ENCODE results near the gene KIF11. TPM values are rescaled to one million over a fixed set of nuclear protein-coding genes. Genes with fewer than 3 reads are reported as not detected.
A peak's percentile ranks its signal among the peaks of the same experiment; 100 is the strongest.

Gene KIF11
- polyA plus RNA-seq, 2 of the 4 experiments (the other 2 are of a cell fraction) = 32.5 to 38.7 TPM

DNA sequence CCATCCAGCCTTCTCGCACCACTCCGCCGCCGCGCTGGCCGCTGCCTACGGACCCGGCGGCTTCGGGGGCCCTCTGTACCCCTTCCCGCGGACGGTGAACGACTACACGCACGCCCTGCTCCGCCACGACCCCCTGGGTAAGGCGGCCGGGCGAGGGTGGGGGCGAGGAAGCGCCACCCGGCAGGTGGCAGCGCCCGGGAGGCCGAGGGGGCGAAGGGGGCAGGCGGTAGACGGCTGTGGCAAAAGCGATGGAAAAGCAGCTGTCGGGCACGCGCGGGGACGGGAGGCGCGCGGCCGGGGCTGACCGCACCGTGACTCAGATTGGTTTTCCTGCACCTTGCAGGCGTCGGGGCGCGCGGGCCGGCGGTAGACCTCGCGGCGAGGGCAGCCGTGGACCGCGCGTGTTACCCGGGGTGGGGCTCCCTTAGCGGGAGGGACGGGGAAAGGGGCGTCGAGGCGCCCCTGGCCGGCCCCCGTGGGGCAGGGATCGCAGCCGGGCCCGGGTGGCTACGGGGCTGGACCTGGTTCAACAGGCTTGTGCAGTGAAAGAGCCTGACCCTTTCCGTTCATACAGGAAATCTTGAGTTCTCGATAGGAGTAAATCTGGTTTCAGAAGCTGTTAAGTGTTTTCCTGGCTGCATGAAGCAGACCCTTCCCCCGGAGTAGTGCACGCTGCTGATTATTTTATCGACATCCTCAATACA lies 97.4 kb downstream of the KIF11 start:
- peak overlapping the region; percentile 97 for H3K4me3 ChIP-seq
- ChIA-PET CTCF (interaction anchor here (0.6 to 2.5 kb wide), 6 partner anchors 8 to 735 kb away, joined by 3 to 6 read pairs (median 4); partner anchors contain the start of gene EXOC6), POLR2A (interaction anchor here (0.8 to 3.3 kb wide), 10 partner anchors 9 to 189 kb away, joined by 3 to 31 read pairs (median 6); partner anchors contain the start of genes EXOC6, IDE and KIF11)
- FAIRE-seq = no peak
- DNase-seq (ENCODE audit: low read depth in 1 of 2, low spot score in 1 of 2) = peak; percentile 46 to 73
- H3K9me3 ChIP-seq = peaks cover 2% of the 10 kb centered on the region; the same call in 1 of the 3 replicates
- H3K4me2 ChIP-seq = peak overlapping the region; percentile 95
- ATAC-seq = peak; percentile 62 to 68
- H3K4me1 ChIP-seq = peaks cover 48% of the 10 kb centered on the region
- WGBS (ENCODE audit: missing lambda C conversion rate) = 6% methylated on average over 13 of the region's 73 CpGs
- peak overlapping the region; percentile 95 to 97 for H3K27ac ChIP-seq
- TF ChIP-seq HDAC2 (IDR thresholded peaks at IDR 0.05) (no peak), EHMT2 (IDR thresholded peaks at IDR 0.05; ENCODE audit: low read depth) (no peak), MYC (IDR thresholded peaks at IDR 0.05; ENCODE audit: borderline replicate concordance, low read length) (no peak), KDM1A (IDR thresholded peaks at IDR 0.05; ENCODE audit: low read depth) (no peak), MAFK (IDR thresholded peaks at IDR 0.05; ENCODE audit: partially characterized antibody) (no peak), RFX5 (IDR thresholded peaks at IDR 0.05) (no peak), ATOH8 (CRISPR knock-in tag; IDR thresholded peaks at IDR 0.05; ENCODE audit: low read depth) (no peak), TFCP2L1 (CRISPR knock-in tag; IDR thresholded peaks at IDR 0.05) (no peak), FOSL2 (IDR thresholded peaks at IDR 0.05) (no peak), FOSL2 (CRISPR knock-in tag; IDR thresholded peaks at IDR 0.05) (peak; percentile 66), CHD4 (IDR thresholded peaks at IDR 0.05; ENCODE audit: borderline replicate concordance) (no peak), RARB (CRISPR knock-in tag; IDR thresholded peaks at IDR 0.05) (no peak), BCL3 (IDR thresholded peaks at IDR 0.05) (no peak), EP300 (IDR thresholded peaks at IDR 0.05) (no peak), RAD21 (conservative IDR thresholded peaks at IDR 0.05 in 1 of 2, IDR thresholded peaks at IDR 0.05 in 1 of 2) (no peak; a peak in 1 of 5 replicates), ZC3H11A (IDR thresholded peaks at IDR 0.05) (no peak), CBX2 (IDR thresholded peaks at IDR 0.05; ENCODE audit: borderline replicate concordance, low read depth) (no peak), CEBPB (IDR thresholded peaks at IDR 0.05) (no peak), ESRRA (IDR thresholded peaks at IDR 0.05; ENCODE audit: borderline replicate concordance, low read length) (no peak), TP53 (CRISPR knock-in tag; IDR thresholded peaks at IDR 0.05) (no peak; the same call in 1 of the 2 replicates), SMC3 (IDR thresholded peaks at IDR 0.05) (0 out of 3 replicates have a peak, but pooled peaks have one; percentile 4), ZFP36 (IDR thresholded peaks at IDR 0.05; ENCODE audit: borderline replicate concordance, partially characterized antibody) (no peak), CBX8 (IDR thresholded peaks at IDR 0.05) (no peak), HMGXB4 (CRISPR knock-in tag; IDR thresholded peaks at IDR 0.05; ENCODE audit: borderline replicate concordance) (no peak), RNF2 (IDR thresholded peaks at IDR 0.05; ENCODE audit: borderline replicate concordance, low read depth) (0 out of 2 replicates have a peak, but pooled peaks have one; percentile 60), PHF8 (IDR thresholded peaks at IDR 0.05; ENCODE audit: borderline replicate concordance, low read depth) (peak; percentile 56), POLR2AphosphoS2 (conservative IDR thresholded peaks at IDR 0.05; ENCODE audit: low read length) (no peak)
- TF ChIP-seq, protein P1, sequence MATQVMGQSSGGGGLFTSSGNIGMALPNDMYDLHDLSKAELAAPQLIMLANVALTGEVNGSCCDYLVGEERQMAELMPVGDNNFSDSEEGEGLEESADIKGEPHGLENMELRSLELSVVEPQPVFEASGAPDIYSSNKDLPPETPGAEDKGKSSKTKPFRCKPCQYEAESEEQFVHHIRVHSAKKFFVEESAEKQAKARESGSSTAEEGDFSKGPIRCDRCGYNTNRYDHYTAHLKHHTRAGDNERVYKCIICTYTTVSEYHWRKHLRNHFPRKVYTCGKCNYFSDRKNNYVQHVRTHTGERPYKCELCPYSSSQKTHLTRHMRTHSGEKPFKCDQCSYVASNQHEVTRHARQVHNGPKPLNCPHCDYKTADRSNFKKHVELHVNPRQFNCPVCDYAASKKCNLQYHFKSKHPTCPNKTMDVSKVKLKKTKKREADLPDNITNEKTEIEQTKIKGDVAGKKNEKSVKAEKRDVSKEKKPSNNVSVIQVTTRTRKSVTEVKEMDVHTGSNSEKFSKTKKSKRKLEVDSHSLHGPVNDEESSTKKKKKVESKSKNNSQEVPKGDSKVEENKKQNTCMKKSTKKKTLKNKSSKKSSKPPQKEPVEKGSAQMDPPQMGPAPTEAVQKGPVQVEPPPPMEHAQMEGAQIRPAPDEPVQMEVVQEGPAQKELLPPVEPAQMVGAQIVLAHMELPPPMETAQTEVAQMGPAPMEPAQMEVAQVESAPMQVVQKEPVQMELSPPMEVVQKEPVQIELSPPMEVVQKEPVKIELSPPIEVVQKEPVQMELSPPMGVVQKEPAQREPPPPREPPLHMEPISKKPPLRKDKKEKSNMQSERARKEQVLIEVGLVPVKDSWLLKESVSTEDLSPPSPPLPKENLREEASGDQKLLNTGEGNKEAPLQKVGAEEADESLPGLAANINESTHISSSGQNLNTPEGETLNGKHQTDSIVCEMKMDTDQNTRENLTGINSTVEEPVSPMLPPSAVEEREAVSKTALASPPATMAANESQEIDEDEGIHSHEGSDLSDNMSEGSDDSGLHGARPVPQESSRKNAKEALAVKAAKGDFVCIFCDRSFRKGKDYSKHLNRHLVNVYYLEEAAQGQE (IDR thresholded peaks at IDR 0.05) = no peak
- TF ChIP-seq, protein P2, sequence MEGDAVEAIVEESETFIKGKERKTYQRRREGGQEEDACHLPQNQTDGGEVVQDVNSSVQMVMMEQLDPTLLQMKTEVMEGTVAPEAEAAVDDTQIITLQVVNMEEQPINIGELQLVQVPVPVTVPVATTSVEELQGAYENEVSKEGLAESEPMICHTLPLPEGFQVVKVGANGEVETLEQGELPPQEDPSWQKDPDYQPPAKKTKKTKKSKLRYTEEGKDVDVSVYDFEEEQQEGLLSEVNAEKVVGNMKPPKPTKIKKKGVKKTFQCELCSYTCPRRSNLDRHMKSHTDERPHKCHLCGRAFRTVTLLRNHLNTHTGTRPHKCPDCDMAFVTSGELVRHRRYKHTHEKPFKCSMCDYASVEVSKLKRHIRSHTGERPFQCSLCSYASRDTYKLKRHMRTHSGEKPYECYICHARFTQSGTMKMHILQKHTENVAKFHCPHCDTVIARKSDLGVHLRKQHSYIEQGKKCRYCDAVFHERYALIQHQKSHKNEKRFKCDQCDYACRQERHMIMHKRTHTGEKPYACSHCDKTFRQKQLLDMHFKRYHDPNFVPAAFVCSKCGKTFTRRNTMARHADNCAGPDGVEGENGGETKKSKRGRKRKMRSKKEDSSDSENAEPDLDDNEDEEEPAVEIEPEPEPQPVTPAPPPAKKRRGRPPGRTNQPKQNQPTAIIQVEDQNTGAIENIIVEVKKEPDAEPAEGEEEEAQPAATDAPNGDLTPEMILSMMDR (IDR thresholded peaks at IDR 0.05) = no peak
- TF ChIP-seq, protein P3, sequence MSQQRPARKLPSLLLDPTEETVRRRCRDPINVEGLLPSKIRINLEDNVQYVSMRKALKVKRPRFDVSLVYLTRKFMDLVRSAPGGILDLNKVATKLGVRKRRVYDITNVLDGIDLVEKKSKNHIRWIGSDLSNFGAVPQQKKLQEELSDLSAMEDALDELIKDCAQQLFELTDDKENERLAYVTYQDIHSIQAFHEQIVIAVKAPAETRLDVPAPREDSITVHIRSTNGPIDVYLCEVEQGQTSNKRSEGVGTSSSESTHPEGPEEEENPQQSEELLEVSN (IDR thresholded peaks at IDR 0.05; ENCODE audit: borderline replicate concordance, low read depth) = peak; percentile 58; the same call in 1 of the 2 replicates

All from A549 (cell line).